H1 (cell line): ENCODE measurements around the gene SMIM35. TPM values are rescaled to one million over a fixed set of nuclear protein-coding genes. Genes with fewer than 3 reads are reported as not detected.

Source experiments
- CTCF ChIA-PET: fragments of 300-600 bp; sonication (Branson Sonifier 250); formaldehyde crosslinking; loops from one replicate; lab custom pipeline; 2021; ENCODE audit not compliant: partially characterized antibody; lab: Charles Lee
- POLR2A ChIA-PET: fragments of 300-600 bp; sonication (Branson Sonifier 250); formaldehyde crosslinking; loops from one replicate; lab custom pipeline; 2021; ENCODE audit warnings: inconsistent platforms; ENCODE audit not compliant: partially characterized antibody; lab: Charles Lee
- DNase-seq, 2 experiments: peaks; one replicate each; pipeline versions ENCODE4 v3.0.0 to v3.0.0-alpha.2; 2010 to 2022; ENCODE audit warnings: low spot score in 2 of 2, low read depth in 1 of 2, mixed read lengths in 1 of 2
- FAIRE-seq: peaks from 2 replicates; lab custom pipeline; 2011; peaks lifted over from hg19 to GRCh38; lab: Jason Lieb, UNC
- H2AFZ ChIP-seq: 2 replicates; pipeline ENCODE4 v1.8.1; 2012; ENCODE audit warnings: low read length, inconsistent platforms
- H2AK5ac ChIP-seq: 2 replicates; pipeline ENCODE4 v1.6.1; 2013; ENCODE audit warnings: low read depth, low read length
- H2BK120ac ChIP-seq: replicated peaks from 2 replicates; pipeline ENCODE3; 2013; ENCODE audit warnings: low read depth, low read length, inconsistent platforms
- H2BK12ac ChIP-seq: 2 replicates; pipeline ENCODE4 v1.6.1; 2013; ENCODE audit warnings: low read depth, low read length
- H2BK15ac ChIP-seq: 2 replicates; pipeline ENCODE4 v1.6.1; 2013; ENCODE audit warnings: low read length
- H2BK20ac ChIP-seq: 2 replicates; pipeline ENCODE4 v1.6.1; 2013; ENCODE audit warnings: low read length
- H2BK5ac ChIP-seq: 2 replicates; pipeline ENCODE4 v1.6.1; 2013; ENCODE audit warnings: low read depth, low read length
- H3K14ac ChIP-seq: 2 replicates; pipeline ENCODE4 v1.6.1; 2013; ENCODE audit warnings: inconsistent platforms; ENCODE audit not compliant: insufficient read length
- H3K18ac ChIP-seq: 2 replicates; pipeline ENCODE4 v1.6.1; 2013; ENCODE audit warnings: low read length; ENCODE audit errors: extremely low read depth
- H3K23ac ChIP-seq: 2 replicates; pipeline ENCODE4 v1.6.1; 2013; ENCODE audit warnings: inconsistent platforms; ENCODE audit not compliant: insufficient read length
- H3K23me2 ChIP-seq: 2 replicates; pipeline ENCODE4 v1.6.1; 2013; ENCODE audit warnings: low read depth, low read length
- H3K27ac ChIP-seq: 2 replicates; pipeline ENCODE4 v1.6.1; 2011; ENCODE audit warnings: low read depth, low read length, inconsistent platforms
- H3K27me3 ChIP-seq, 4 experiments: replicated peaks in 1 of 4; 1 replicate in 1 of 4; 2 replicates in 3 of 4; pipeline versions ENCODE4 v1.6.1 to v1.8.1; 2011 to 2013; ENCODE audit warnings: low read length in 3 of 4, mild to moderate bottlenecking in 3 of 4, inconsistent platforms in 2 of 4, mixed read lengths in 2 of 4, moderate library complexity in 1 of 4; ENCODE audit not compliant: control insufficient read depth in 3 of 4, insufficient read depth in 3 of 4; ENCODE audit errors: extremely low read depth in 1 of 4
- H3K36me3 ChIP-seq, 4 experiments: 2 replicates each; pipeline versions ENCODE4 v1.6.1 to v1.8.1; 2011 to 2013; ENCODE audit warnings: mild to moderate bottlenecking in 4 of 4, low read length in 3 of 4, moderate library complexity in 2 of 4, control low read depth in 1 of 4, inconsistent platforms in 1 of 4; ENCODE audit not compliant: insufficient read depth in 4 of 4, control insufficient read depth in 2 of 4
- H3K4ac ChIP-seq: replicated peaks from 2 replicates; pipeline ENCODE3; 2013; ENCODE audit warnings: low read length, low read depth, mixed read lengths, inconsistent platforms; ENCODE audit not compliant: insufficient read length
- H3K4me1 ChIP-seq, 4 experiments: replicated peaks in 1 of 4; 1 replicate in 1 of 4; 2 replicates in 3 of 4; pipeline versions ENCODE4 v1.6.1 to v1.8.1; 2011 to 2013; ENCODE audit warnings: low read length in 3 of 4, inconsistent platforms in 2 of 4, mixed read lengths in 1 of 4; ENCODE audit not compliant: insufficient read depth in 4 of 4, control insufficient read depth in 3 of 4
- H3K4me2 ChIP-seq, 2 experiments: 2 replicates each; pipeline versions ENCODE4 v1.6.1 to v1.8.1; 2011 to 2013; ENCODE audit warnings: low read depth in 2 of 2, low read length in 2 of 2, control low read depth in 1 of 2, inconsistent platforms in 1 of 2, mild to moderate bottlenecking in 1 of 2; ENCODE audit not compliant: insufficient read depth in 1 of 2
- H3K4me3 ChIP-seq, 4 experiments: fragments of 200-600, 300-600 bp in 1 of 4; sonication (generic), shearing (Covaris generic), sonication (Bioruptor Twin) in 1 of 4; 2 replicates each; pipeline versions ENCODE4 v1.5.1 to v1.8.1; 2011 to 2016; ENCODE audit warnings: low read length in 4 of 4, low read depth in 3 of 4, control low read depth in 2 of 4, inconsistent platforms in 2 of 4, mild to moderate bottlenecking in 2 of 4, mixed read lengths in 1 of 4, moderate library complexity in 1 of 4; ENCODE audit not compliant: insufficient read depth in 2 of 4; ENCODE audit errors: extremely low read depth in 1 of 4
- H3K56ac ChIP-seq: replicated peaks from 2 replicates; pipeline ENCODE3; 2013; ENCODE audit warnings: low read depth, mild to moderate bottlenecking, mixed read lengths, low read length, inconsistent platforms; ENCODE audit not compliant: insufficient read length
- H3K79me1 ChIP-seq: 2 replicates; pipeline ENCODE4 v1.6.1; 2013; ENCODE audit warnings: low read depth, low read length, control low read depth
- H3K79me2 ChIP-seq, 2 experiments: 2 replicates each; pipeline versions ENCODE4 v1.6.1 to v1.8.1; 2012 to 2013; ENCODE audit warnings: low read length in 2 of 2, mild to moderate bottlenecking in 2 of 2, inconsistent platforms in 1 of 2; ENCODE audit not compliant: insufficient read depth in 2 of 2, control insufficient read depth in 1 of 2
- H3K9ac ChIP-seq, 4 experiments: replicated peaks in 1 of 4; 1 replicate in 1 of 4; 2 replicates in 3 of 4; pipeline versions ENCODE4 v1.6.1 to v1.8.1; 2011 to 2013; ENCODE audit warnings: low read depth in 3 of 4, low read length in 3 of 4, control low read depth in 2 of 4, mild to moderate bottlenecking in 2 of 4, moderate library complexity in 2 of 4, inconsistent platforms in 1 of 4; ENCODE audit errors: extremely low read depth in 1 of 4
- H3K9me3 ChIP-seq, 2 experiments: 2 replicates each; pipeline versions ENCODE4 v1.6.1 to v1.8.1; 2012 to 2013; ENCODE audit warnings: mild to moderate bottlenecking in 2 of 2, moderate library complexity in 2 of 2, control low read depth in 1 of 2, inconsistent platforms in 1 of 2, low read depth in 1 of 2, low read length in 1 of 2, mixed read lengths in 1 of 2; ENCODE audit not compliant: insufficient read depth in 2 of 2
- H4K20me1 ChIP-seq, 2 experiments: replicated peaks in 1 of 2; 2 replicates each; pipeline versions ENCODE3 to v1.8.1; 2011 to 2013; ENCODE audit warnings: inconsistent platforms in 2 of 2, low read length in 2 of 2, mild to moderate bottlenecking in 1 of 2; ENCODE audit not compliant: insufficient read depth in 2 of 2, control insufficient read depth in 1 of 2
- H4K5ac ChIP-seq: 2 replicates; pipeline ENCODE4 v1.6.1; 2013; ENCODE audit warnings: low read length, low read depth, mixed read lengths, inconsistent platforms; ENCODE audit not compliant: insufficient read length
- H4K8ac ChIP-seq: 2 replicates; pipeline ENCODE4 v1.8.0; 2013; ENCODE audit warnings: mild to moderate bottlenecking, moderate library complexity, low read length, inconsistent platforms; ENCODE audit not compliant: insufficient read depth; ENCODE audit errors: extremely low read depth
- H4K91ac ChIP-seq: replicated peaks from 2 replicates; pipeline ENCODE3; 2013; ENCODE audit warnings: low read length, mixed read lengths, inconsistent platforms; ENCODE audit not compliant: insufficient read length
- BRCA1 ChIP-seq: IDR thresholded peaks from 2 replicates; pipeline ENCODE4 v1.6.1; 2012; ENCODE audit warnings: low read depth, low read length, improper control_type of control experiment
- EZH2 ChIP-seq: fragments of 200-600 bp; sonication (generic); IDR thresholded peaks from 2 replicates; pipeline ENCODE4 v1.7.1; 2012; ENCODE audit warnings: low read depth, mild to moderate bottlenecking, moderate library complexity, low read length, inconsistent platforms; ENCODE audit not compliant: severe bottlenecking
- SP1 ChIP-seq: IDR thresholded peaks from 2 replicates; pipeline ENCODE4 v1.6.1; 2011; ENCODE audit warnings: low read depth, low read length
- TCF12 ChIP-seq: IDR thresholded peaks from 2 replicates; pipeline ENCODE4 v1.6.1; 2011; ENCODE audit warnings: low read depth, mild to moderate bottlenecking, low read length
- WGBS, 2 experiments: shearing (Covaris generic) in 1 of 2; methylation state at CpG; one replicate each; pipeline versions ENCODE4 v1.1.6 to v1.1.7; 2013 to 2015; ENCODE audit warnings: low lambda C conversion rate in 2 of 2, mixed read lengths in 2 of 2, inconsistent platforms in 1 of 2, low coverage in 1 of 2, missing lambda C conversion rate in 1 of 2; ENCODE audit not compliant: insufficient replicate concordance in 2 of 2, insufficient coverage in 1 of 2, insufficient read length in 1 of 2; ENCODE audit errors: extremely low coverage in 1 of 2, missing lambda C conversion rate in 1 of 2; 5-methylcytosine and 5-hydroxymethylcytosine counted together
- polyA plus RNA-seq, 7 experiments: library from polyadenylated mRNA; depleted of rRNA in 3 of 7; stranded (reverse) in 5 of 7; unstranded in 2 of 7; fragments of >200 nt in 5 of 7; fragments of 200-250 nt in 2 of 7; gene quantifications; 1 replicate in 5 of 7; 2 replicates in 1 of 7; 4 replicates in 1 of 7; pipeline versions ENCODE4 v1.2.1 to v1.2.3, GENCODE V29; 2011 to 2013; ENCODE audit warnings: missing spikeins in 2 of 7, mixed read lengths in 2 of 7
- total RNA-seq: library from RNA; stranded (reverse); fragmentation: NEBNext Ultra II Directional; extraction: Animal tissue kit (Norgen Biotek cat#: 25700); gene quantifications from 2 replicates; pipeline ENCODE4 v1.2.1, GENCODE V29; 2021

Gene SMIM35
- total and polyA plus RNA-seq, 2 of the 8 experiments (the other 6 are each of a cell fraction or from before 2014, with no cell fraction given) = not detected

- ChIA-PET CTCF (interaction anchor here (0.8 to 3.8 kb wide), 5 partner anchors 22 to 78 kb away, joined by 3 to 18 read pairs (median 3); no protein-coding TSS in a partner anchor), POLR2A (no interaction called here)
- Histone ChIP-seq H3K27me3 (peaks cover 0 to 2% (median 0%) of the 10 kb centered on the region in 4 experiments; a peak in 1 of 7 replicates), H3K27ac (no peak overlapping the region), H2BK15ac (peak overlapping the region; percentile 61; the same call in 1 of the 2 replicates), H2BK20ac (no peak overlapping the region), H4K91ac (no peak overlapping the region), H3K79me2 (no peaks in the 10 kb centered on the region), H3K23me2 (no peaks in the 10 kb centered on the region), H4K20me1 (no peaks in the 10 kb centered on the region), H3K23ac (no peak overlapping the region), H3K4me2 (no peak overlapping the region), H4K8ac (no peak overlapping the region; the same call in 1 of the 2 replicates), H3K14ac (no peak overlapping the region), H3K79me1 (no peaks in the 10 kb centered on the region), H4K5ac (no peak overlapping the region), H2AFZ (no peak overlapping the region; the same call in 1 of the 2 replicates), H2BK5ac (no peak overlapping the region), H3K36me3 (no peaks in the 10 kb centered on the region), H2BK120ac (no peak overlapping the region), H2AK5ac (no peak overlapping the region), H3K4ac (no peak overlapping the region), H3K18ac (peak overlapping the region; percentile 48; the same call in 1 of the 2 replicates), H3K56ac (no peak overlapping the region), H3K9me3 (no peaks in the 10 kb centered on the region), H3K4me1 (no peaks in the 10 kb centered on the region; a peak in 2 of 7 replicates), H2BK12ac (no peak overlapping the region), H3K9ac (no peak overlapping the region), H3K4me3 (no peak overlapping the region)
- 87% methylated on average over 7 of the region's 7 CpGs; no CpG with 5 or more reads in 1 of the 2 experiments for WGBS, 2 experiments
- DNase-seq (no peak), FAIRE-seq (no peak)
- no peak for TF ChIP-seq SP1
- TF ChIP-seq BRCA1 = no peak
- TF ChIP-seq EZH2 = no peak
- no peak for TF ChIP-seq TCF12
Measured at GRCh38 chr11:118002541-118003423, 84.0 kb downstream of the SMIM35 start.
